Measurements from ENCODE around the gene EMID1.

EMID1 gene

DNA sequence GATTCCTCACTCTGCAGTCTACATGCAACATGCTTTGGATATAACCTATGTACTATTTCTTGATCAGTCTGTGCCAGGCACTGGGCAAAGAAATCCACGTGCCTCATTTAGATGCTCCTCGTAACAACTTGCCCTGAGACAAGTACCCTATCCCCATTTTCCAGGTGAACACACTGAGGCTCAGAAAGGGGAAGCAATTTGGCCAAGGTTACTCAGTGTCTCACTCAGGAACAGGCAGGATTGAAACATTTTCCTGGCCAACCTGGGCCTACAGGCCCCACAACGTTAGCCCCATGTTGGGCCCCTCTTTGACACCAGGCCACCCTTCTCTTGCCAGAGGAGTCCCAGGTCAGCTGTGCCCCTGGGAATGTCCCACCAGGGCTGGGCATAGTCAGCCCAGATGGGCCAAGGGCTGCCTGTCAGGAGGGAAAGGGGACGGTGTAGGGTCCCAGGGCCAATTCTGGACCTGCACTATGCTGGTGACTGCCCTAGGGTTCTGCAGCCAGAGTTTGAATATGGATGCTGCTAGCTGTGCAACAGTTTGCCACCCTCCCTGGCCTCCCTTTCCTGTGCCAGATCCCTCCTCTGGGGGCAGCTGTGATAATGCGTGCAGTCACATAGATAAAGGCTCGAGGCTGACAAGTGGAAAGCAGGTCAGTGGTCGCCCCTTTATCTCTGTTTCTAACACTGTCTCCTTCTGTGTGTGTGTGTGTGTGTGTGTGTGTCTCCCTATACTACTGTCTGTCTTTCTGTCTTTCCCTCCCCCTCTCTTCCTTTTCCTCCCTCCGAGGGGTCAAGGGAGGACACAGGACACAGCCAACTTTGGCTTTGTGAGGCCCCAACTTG is 10.4 kb upstream of the EMID1 start:
- no peak for DNase-seq

DNA sequence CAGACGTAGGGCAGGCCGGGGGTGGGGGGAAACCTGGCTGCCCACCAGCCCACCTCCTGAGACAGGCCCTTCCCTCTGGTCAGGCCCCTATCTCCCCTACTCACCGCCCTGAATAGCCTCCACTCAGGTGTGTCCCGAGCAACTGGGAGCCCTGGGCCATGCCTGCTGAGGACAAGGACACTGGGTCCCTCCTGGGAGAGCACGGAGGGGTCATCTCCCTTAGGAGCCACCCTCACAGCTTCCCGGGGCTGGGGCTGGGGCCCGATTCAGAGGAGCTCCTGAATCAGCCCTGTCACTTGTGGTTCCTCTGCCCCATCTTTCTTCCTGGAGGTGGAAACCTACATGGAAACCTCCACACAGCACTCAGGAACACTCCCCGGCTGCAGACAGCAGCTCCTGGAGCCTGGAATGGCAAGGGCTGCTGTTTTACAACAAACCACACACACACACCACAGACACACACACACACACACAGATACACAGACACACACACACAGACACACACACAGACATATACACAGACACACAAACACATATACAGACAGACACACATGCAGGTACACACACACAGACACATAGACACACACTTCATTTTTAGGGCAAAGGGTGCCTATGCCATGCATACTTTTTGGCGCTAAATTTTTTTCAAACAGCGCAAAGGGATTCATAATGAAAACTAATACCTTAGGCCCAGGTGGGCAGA is 9.6 kb upstream of the EMID1 start:
- DNase-seq, result no peak

DNA sequence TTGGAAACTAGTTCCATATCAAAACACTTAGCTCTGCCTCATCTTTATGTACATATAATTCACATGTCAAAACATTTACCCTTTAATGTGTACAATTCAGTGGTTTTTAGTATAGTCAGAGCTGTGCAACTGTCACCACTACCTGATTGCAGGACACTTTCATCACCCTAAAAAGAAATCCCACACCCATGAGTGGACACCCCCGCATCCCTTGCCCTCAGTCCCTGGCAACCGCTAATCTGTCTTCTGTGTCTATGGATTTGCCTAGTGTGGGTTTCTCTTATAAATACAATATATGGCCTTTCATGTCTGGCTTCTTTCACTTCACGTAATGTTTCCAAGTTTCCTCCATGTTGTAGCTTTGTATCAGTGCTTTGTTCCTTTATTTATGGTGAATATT is 8.6 kb upstream of the EMID1 start:
- DNase-seq, result no peak

DNA sequence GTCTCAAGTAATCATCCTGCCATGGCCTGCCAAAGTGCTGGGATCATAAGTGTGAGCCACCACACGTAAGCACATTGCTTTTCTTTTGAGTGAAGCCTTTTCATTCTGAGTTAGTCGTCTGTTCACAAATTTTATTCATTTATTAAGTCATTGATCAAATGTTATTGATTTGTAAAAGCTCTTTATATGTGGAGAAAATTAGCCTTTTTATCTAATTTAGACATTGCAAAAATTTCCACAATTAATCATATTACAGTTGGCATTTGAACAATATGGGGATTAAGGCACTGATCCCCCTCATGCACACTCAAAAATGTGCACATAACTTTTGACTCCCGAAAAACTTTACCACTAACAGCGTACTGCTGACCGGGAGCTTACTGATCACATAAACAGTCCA is 7.5 kb upstream of the EMID1 start:
- DNase-seq, result no peak

DNA sequence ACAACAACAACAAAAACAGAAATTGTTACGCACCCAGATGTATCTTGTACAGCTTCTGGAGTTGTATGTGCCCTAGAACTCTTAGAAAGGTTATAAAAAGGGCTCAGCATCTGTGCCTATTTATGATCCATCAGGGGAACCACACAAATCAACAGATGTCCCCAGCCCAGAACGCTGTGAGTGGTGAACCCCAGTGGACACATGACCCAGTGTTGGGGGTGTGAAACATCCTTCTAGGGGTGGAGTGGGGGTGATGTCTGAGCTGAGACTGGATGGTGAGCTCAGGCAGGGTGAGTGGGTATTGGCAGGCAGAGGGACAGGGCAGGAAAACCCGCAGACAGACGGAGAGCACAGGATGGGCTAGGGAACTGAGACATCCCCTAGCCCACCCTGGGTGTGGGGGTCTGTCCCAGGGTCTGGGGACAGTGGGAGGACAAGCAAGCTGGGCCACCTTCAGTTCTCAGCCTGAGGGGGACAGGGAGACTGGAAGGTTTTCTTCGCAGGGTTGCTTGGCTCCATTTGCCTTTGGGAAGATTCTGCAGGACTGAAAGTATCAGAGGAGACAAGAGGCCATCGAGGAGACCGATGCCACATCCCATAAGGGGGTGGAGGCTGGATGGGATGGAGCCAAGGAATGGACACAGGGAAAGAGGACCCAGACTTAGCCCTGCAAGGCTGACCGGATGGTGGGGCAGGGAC is 5.8 kb upstream of the EMID1 start:
- DNase-seq, result no peak

DNA sequence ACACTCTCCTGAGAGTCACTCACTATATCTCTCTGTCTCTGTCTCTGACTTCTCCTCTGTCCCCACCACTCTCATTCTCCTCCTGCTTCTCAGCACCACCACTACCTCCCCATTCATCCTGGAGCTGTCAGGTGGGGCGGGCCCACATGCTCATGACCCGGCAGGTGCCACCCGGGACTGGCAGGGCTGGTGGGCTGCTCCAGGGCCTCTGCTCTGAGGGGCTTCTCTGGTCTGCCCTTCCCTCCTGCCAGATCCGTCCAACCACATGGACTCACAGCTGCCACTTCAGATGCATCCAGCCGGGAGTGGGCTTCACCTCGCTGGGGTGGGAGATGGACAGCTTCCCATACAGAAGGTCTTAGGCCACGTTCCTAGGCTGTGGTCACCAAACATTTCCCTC is 4.8 kb upstream of the EMID1 start:
- no peak for DNase-seq

DNA sequence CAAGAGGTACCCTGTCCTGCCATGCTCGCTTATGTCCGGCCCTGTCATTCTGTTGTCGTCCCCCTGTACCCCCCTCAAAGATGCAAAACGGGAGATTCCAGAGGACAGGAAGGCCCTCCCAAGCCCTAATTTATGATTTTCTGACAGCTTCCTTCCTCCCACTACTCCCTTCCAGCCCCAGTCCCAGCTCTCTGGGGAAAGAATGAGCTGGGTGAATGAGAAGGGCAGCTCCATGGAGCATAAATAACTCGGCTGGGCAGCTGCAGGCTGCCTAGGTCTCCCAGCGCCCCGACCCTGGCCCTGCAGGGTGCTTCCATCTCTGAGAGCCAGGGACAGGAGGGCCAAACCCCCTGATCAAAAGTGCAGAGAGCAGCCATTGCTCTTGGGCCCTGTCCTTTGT is 3.9 kb upstream of the EMID1 start:
- DNase-seq, result no peak

DNA sequence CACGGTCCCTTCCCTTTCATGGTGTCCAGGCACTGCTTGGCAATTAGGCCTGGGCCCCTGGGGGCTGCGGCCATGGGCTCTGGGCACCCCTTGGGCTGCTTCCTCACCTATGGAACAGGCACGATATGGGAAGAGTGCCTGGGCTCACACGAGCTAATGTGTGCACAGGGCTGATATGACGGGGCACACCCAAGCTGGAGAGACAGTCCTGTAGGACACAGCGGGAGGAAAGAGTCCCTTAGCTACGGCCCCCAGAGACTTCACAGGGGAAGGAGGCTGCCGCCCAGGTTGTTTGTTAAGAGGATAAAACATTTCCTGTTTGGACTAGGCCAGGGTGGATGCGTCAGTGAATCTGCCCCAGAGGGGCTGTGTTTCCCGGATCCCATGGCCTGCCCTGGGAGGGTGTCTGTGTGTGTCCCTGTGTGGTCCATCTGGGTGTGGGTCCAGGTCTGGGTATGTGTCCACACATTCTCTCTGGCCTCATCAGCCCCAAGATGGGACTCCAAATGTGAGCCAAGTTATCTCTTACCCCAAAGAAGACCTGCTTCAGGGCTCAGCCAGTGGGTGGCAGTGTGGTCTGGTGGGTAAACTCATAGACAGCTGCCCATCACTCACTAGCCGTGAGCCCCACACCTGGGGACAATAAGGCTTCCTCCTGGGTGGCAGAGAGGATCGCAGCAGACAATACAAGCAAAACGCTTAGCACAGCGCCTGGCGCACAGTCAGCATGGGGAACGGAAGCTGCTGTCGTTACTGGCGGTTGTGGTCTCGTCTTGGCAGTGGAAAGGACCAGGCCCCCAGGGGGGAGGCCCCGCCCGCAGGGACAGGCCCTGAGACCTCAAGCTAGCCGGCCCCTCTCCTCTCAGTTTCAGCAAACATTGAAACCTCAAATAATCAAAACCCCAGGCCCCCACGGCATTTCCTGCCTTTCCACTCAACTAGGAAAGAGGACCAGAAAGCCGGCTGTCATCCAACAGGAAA is 3.2 kb upstream of the EMID1 start:
- no peak for DNase-seq

DNA sequence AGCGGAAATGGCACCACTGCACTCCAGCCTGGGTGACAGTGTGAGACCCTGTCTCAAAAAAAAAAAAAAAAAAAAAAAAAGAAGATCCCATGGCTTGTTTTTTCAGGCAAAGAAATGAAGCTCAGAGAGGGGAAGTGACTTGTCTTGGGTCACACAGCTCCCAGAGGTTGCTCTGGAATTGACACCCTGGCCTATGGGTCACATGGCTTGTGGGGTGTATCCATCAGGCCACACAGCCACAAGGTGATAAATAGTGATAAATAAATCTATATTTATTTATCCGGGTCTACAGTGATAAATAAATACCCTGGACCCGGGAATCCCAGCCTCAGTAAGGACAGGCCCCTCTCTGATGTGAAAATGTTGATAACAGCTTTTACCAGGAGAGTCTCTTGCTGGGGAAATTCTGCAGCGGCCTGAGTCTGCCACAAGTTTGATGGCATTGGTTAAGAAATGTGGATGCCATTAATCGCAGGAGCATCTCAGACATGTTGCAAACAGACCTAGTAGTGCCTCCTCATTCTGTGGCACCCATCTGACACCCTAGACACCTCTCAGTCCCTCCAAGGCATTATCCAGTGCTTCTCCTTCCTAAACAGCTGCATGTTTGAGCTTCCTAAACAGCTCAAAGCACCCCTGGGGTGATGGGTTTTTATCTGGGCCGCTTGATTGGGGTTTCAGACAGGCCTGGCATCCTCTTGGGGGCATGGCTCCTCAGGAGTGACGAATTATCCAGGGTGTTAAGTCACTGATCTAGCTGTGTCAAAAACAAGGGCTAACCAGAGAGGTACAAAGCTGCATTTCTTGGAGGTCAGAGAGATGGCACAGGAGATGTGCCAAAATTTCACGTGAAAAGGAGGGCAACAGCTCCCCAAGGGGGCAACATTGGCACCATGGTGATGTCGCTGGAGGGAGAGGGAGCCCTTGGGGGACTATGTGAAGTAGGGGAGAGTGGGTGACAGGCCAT is 1.9 kb upstream of the EMID1 start:
- no peak for DNase-seq

DNA sequence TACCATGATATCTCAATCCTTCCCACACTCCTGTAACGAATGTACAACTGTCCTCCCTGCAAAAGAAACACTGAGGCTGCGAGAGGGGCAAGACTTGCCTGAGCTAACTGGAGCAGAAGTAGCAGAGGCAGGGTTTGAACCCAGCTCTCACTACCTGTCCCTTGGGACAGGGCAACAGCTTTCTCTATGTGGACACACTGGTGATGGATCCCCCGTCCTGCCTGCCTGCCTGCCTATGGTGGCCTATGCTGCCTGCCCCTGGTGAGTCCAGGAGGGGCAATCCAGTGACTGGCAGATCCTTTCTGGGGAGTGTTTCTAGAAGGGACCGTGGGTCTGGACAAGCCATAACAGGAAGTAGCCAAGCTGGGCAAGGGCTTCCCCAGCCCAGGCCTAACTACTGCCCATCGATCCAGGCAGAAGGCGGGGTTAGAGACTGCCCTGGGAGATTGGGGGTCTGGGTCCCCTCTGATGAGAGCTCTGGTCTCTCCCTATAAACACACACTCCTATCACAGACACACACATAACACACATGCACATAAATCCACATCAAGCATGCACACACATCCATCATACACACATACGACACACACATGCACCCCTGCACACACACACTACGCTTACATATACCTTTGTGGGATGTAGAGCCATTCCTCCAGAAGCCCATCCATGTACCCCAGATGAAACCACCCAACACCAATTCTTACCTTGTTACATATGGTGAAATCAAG is 1.1 kb upstream of the EMID1 start:
- no peak for DNase-seq

DNA sequence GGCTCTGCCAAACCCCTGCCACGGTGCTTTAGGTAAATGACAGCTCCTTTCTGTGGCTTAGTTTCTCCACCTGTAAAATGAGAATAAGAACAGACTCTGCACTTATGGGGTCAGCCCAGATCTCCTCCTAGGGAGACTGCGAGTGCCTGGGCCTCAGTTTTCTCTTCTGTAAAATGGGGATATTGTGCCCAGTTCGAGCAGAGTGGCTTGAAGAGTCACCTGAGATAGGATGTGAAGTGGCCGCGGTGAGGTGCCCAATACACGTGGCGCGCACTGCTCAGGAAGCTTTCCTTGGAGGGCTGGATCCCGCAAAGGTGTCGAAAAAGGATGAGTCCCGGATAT is 473 bp upstream of the EMID1 start:
- no peak for DNase-seq

DNA sequence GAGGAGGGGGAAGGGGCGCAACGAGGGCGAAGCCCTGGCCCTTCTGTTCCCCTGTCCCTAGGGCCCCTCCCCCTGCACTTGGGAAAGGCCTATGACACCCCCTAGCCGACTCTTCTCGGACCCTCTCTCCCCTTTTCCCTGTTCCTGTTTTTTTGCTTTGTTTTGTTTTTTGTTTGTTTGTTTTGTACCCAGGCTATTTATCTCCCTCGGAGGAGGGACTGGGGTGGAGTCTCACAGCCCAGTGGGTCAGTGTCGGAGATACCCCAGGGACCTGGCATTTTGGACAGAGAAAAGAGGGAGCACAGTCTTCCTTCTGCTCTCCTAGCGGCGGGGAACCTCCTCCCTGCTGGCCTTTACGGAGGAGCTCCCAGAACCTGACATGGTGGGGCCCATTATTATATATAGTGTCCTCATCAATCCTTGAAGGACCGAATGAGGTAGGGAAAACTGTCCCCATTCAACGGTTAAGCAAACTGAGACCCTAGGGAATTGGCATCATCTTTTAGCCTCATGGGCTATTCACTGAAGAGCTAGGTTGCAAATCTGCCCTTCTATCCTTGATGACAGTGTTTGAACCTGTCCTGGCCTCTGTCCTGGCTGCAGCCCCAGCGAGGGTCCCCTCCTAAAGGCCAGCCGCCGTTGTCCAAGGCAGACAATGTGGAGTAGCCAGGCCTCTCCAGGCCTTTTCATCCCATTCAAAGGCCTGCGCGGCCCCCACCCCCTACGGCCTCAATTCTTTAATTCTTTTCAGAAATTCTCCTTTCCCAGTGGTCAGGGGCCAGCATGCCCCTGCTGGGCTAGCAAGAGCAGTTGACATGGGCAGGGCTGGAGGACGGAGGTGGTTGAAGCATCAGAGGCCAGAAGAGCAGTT is 911 bp downstream of the EMID1 start:
- no peak for DNase-seq

DNA sequence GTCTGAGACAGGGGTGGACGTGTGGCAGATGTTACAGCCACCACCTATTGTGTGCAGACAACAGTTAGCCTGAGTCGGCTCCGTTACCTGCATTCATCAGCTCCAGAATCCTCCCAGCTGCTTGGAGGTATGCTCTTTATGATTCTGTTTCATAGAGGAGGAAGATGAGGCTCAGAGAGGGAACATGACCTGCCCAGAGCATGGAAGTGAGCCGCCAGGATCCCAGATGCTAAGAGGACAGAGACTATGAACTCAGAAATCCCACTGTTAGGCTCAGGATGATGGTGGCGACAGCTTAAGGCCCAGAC is 1.5 kb downstream of the EMID1 start:
- no peak for DNase-seq

DNA sequence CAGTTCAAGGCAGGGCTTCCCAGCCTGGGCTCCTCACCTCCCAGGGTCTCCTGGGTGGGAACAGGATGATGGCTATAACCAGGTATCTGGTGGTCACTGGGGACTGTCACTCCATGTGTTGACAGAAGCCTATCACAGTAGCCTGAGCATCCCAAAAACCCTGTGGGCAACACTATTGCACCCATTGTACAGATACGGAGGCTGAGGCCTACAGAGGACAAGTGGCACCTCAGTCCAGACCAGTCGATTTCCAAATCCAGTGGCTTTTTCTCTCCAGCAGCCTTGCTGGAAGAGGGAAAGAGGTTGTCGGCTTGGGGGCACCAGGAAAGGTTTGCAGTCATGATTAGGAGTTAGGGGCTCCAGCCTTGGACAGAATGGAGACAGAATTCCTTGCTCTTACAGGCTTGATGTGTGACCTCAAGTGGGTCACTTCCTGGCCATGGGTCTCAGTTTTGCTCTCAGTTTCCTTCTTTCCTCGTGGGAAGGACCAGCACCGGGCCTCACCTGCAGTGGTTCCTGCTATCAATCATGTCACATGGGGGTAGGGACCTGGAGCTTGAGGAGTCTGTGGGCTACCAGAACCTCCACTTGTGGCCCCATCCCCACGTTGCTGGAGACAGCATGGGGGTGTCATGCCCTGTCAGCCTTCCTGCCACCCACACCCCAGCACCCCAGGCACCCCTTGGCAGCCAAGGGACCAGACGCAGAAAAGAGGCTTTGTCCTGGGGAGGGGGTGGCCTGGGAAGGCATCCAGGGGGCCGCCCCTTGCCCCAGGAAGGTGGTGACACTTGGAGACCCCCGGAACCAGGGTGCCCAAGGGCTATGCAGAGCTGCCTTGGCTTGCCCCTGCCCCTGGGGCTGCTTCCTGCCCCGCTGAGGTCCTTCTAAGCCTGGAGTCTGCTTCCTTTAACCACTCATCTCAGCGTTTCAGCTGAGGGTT is 2.1 kb downstream of the EMID1 start:
- no peak for DNase-seq

DNA sequence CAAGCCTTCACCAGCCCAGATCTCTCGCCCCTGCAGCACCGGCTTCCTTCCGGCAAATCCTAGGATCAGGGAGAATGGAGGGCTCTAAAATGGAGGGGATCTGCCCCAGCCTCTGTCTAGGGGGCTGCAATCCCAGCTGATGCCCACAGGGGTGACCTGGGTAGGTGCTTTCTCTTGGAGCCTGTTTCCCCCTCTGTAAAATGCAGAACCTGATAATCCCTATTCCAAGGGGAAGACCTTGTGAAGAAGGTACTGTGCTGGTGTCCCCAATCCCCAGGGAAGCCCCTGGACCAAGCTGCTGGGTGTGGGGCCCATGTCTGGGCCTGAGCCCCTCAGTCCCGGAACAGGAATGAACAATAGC is 2.8 kb downstream of the EMID1 start:
- DNase-seq, result no peak

DNA sequence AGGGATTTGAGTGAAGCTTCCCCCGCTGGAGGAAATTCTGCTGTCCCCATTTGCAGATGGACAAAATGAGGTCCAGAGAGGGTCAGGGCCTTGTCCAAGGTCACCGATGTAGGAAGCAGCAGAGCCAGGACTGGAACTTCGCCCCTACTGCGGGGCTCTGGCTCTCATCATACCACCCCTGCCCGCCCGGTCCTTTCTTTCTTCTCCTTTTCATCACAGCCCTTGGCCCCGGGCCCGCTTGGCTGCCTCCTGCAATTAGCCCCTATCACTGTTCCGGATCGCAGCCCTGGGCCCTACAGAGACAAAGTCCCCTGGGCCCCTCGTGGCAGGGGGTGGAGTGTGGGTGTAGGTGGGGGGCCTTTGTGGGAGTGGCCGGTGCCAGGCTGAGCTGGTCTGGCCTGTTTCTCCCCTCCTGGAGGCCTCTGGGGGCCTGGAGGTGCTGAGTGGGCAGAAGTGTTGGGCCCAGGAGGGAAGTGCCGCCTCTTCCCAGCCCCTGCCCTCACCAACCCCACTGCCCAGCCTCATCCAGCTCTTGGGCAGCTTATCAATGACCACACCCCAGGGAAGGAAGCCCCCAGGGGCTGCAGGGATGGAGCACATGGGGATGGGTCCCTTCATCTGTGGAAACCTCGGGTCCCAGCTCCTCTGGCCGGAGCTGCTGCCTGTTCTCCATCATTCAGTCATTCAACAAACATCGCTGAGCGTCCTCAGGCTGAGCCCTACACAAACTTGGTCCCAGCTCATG is 3.4 kb downstream of the EMID1 start:
- no peak for DNase-seq

DNA sequence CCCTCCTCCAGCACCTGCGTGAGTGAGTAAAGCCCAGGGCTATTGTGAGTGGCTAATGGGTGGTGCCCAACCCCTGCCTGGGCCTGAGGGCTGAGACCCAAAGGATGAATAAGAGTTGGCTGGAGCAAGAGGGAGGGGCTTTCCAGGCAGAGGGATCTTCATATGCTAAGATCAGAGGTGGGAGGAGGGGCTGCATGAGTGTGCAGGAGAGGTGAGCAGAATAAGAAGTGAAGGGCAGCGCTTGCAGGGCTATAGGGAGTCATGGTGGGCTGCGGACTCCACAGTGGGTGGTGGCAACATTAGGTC is 3.9 kb downstream of the EMID1 start:
- DNase-seq, result no peak

DNA sequence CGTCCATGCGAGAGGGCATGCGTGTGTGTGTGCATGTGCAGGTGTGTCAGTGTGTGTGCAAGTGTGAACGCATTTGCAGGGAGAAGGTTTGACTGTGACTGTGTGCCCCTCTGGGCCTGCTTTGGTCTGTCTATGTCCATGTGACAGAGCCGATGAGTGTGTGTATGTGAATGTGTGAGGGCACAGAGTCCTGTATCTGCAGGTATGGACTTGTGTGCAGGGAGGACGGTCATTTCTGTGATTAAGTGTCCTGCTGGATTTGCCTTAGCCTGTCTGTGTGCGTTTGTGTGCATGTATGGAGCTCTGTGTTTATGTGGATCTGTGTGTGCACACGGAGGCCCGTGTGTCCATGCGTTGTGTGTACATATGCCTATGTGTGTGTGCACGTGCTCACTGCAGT is 5.4 kb downstream of the EMID1 start:
- no peak for DNase-seq

Data from activated CD4-positive, CD25-positive, alpha-beta regulatory T cell (primary cell).